Activated CD4-positive, CD25-positive, alpha-beta regulatory T cell (primary cell): Measurements from ENCODE around the gene HPCAL1.

Source experiments
- DNase-seq, 4 experiments: peaks; one replicate each; lab custom pipeline; 2025; lab: John Stamatoyannopoulos, UW

The HPCAL1 gene

GRCh38 chr2:10269711-10270610 lies 32.7 kb upstream of the HPCAL1 start:
- DNase-seq: no peak

- no peak for DNase-seq
These were observed 31.2 kb upstream of the HPCAL1 start for GRCh38 chr2:10271509-10271908.

- DNase-seq: no peak
These were observed 30.8 kb upstream of the HPCAL1 start for GRCh38 chr2:10271946-10272345.

- no peak for DNase-seq
These were observed 30.2 kb upstream of the HPCAL1 start for GRCh38 chr2:10272464-10272863.

- no peak for DNase-seq
These were observed 29.2 kb upstream of the HPCAL1 start for GRCh38 chr2:10273215-10274175.

GRCh38 chr2:10274376-10274775 lies 28.3 kb upstream of the HPCAL1 start:
- no peak for DNase-seq

GRCh38 chr2:10274983-10275802 lies 27.5 kb upstream of the HPCAL1 start:
- DNase-seq: no peak

GRCh38 chr2:10276481-10277292 lies 26.0 kb upstream of the HPCAL1 start:
- no peak for DNase-seq

- no peak for DNase-seq
These were observed 25.2 kb upstream of the HPCAL1 start for GRCh38 chr2:10277293-10278028.

GRCh38 chr2:10278029-10278762 lies 24.5 kb upstream of the HPCAL1 start:
- no peak for DNase-seq

- no peak for DNase-seq
These were observed 23.8 kb upstream of the HPCAL1 start for GRCh38 chr2:10278763-10279471.

- no peak for DNase-seq
These were observed 23.2 kb upstream of the HPCAL1 start for GRCh38 chr2:10279472-10279870.

- DNase-seq: no peak
These were observed 22.7 kb upstream of the HPCAL1 start for GRCh38 chr2:10279946-10280463.

GRCh38 chr2:10281891-10282290 lies 20.8 kb upstream of the HPCAL1 start:
- DNase-seq: no peak

- no peak for DNase-seq
These were observed 20.0 kb upstream of the HPCAL1 start for GRCh38 chr2:10282611-10283105.

GRCh38 chr2:10283106-10284062 lies 19.3 kb upstream of the HPCAL1 start:
- no peak for DNase-seq
